Keratinocyte (primary cell): ENCODE data around the gene KRCC1.
"Not testable (repeated sequence)": the region's sequence is repeated elsewhere in the genome, so short reads cannot be mapped to it uniquely, and the experiment has no call there.

Experiments
- EZH2 ChIP-seq: IDR thresholded peaks from one replicate; pipeline ENCODE4 v1.6.1; 2012; ENCODE audit warnings: inconsistent platforms, mild to moderate bottlenecking, low read length, moderate library complexity
- TF ChIP-seq, protein P1 (sequence below), 3 experiments: IDR thresholded peaks in 1 of 3; conservative IDR thresholded peaks in 1 of 3; optimal IDR thresholded peaks in 1 of 3; 2 replicates in 2 of 3; 3 replicates in 1 of 3; pipeline versions ENCODE3 to v1.5.1; 2011; ENCODE audit warnings: low read length in 3 of 3, mild to moderate bottlenecking in 3 of 3, moderate library complexity in 2 of 3, control low read depth in 1 of 3, inconsistent platforms in 1 of 3; ENCODE audit not compliant: insufficient read depth in 2 of 3; ENCODE audit errors: extremely low read depth in 1 of 3

DNA sequence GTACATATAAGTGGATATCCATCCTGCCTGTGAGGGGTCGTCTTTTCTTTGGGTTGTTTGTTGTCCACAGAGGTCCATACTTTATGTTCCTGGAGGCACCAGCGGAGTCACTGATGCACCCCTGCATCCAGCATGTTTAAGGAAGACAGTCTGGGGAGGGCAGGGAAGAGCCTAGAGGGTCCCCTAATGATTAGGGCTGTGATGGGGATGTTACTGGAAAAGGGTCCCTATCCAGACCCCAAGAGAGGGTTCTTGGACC, 37.9 kb downstream of the KRCC1 start:
- TF ChIP-seq, protein P1, sequence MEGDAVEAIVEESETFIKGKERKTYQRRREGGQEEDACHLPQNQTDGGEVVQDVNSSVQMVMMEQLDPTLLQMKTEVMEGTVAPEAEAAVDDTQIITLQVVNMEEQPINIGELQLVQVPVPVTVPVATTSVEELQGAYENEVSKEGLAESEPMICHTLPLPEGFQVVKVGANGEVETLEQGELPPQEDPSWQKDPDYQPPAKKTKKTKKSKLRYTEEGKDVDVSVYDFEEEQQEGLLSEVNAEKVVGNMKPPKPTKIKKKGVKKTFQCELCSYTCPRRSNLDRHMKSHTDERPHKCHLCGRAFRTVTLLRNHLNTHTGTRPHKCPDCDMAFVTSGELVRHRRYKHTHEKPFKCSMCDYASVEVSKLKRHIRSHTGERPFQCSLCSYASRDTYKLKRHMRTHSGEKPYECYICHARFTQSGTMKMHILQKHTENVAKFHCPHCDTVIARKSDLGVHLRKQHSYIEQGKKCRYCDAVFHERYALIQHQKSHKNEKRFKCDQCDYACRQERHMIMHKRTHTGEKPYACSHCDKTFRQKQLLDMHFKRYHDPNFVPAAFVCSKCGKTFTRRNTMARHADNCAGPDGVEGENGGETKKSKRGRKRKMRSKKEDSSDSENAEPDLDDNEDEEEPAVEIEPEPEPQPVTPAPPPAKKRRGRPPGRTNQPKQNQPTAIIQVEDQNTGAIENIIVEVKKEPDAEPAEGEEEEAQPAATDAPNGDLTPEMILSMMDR (optimal IDR thresholded peaks at IDR 0.05 in 1 of 3, IDR thresholded peaks at IDR 0.05 in 1 of 3, conservative IDR thresholded peaks at IDR 0.05 in 1 of 3; ENCODE audit: extremely low read depth in 1 of 3, insufficient read depth in 2 of 3, low read length in 3 of 3), result not testable (repeated sequence)
- TF ChIP-seq EZH2, result not testable (repeated sequence)
